NT2/D1 (cell line): ENCODE measurements around the gene TSHR.

Experiments
- DNase-seq: peaks from one replicate; pipeline ENCODE4 v3.0.0-alpha.2; 2011; ENCODE audit warnings: low read depth, low spot score
- H3K27me3 ChIP-seq: 2 replicates; pipeline ENCODE4 v1.6.0; 2011; ENCODE audit warnings: mild to moderate bottlenecking; ENCODE audit not compliant: insufficient read length, insufficient read depth
- H3K36me3 ChIP-seq: 2 replicates; pipeline ENCODE4 v1.6.1; 2011; ENCODE audit warnings: mild to moderate bottlenecking, low read length, mixed read lengths; ENCODE audit not compliant: insufficient read depth, insufficient read length
- H3K4me1 ChIP-seq: 2 replicates; pipeline ENCODE4 v1.5.1; 2011; ENCODE audit not compliant: insufficient read depth, insufficient read length
- H3K4me3 ChIP-seq: 2 replicates; pipeline ENCODE4 v1.5.1; 2011; ENCODE audit warnings: low read depth; ENCODE audit not compliant: insufficient read length
- H3K9ac ChIP-seq: 2 replicates; pipeline ENCODE4 v1.6.0; 2011; ENCODE audit warnings: low read depth; ENCODE audit not compliant: insufficient read length
- H3K9me3 ChIP-seq: 2 replicates; pipeline ENCODE4 v1.5.1; 2011; ENCODE audit warnings: mild to moderate bottlenecking, low read length; ENCODE audit not compliant: insufficient read depth
- SUZ12 ChIP-seq: IDR thresholded peaks from 2 replicates; pipeline ENCODE4 v1.6.1; 2011; ENCODE audit not compliant: insufficient read length, insufficient read depth; ENCODE audit errors: extremely low read depth
- YY1 ChIP-seq: IDR thresholded peaks from 2 replicates; pipeline ENCODE4 v1.6.1; 2011; ENCODE audit not compliant: insufficient read length, insufficient read depth
- ZNF274 ChIP-seq: IDR thresholded peaks from 2 replicates; pipeline ENCODE4 v1.6.1; 2011; ENCODE audit warnings: mild to moderate bottlenecking, low read depth, low read length

Gene TSHR

GRCh38 chr14:81062380-81062779, 107.0 kb downstream of the TSHR start:
- no peak overlapping the region for H3K9ac ChIP-seq
- no peak for DNase-seq
- H3K4me3 ChIP-seq = no peak overlapping the region
- no peaks in the 10 kb centered on the region for H3K4me1 ChIP-seq
- TF ChIP-seq SUZ12 = no peak
- H3K27me3 ChIP-seq = no peaks in the 10 kb centered on the region
- H3K9me3 ChIP-seq = no peaks in the 10 kb centered on the region
- H3K36me3 ChIP-seq = no peaks in the 10 kb centered on the region

GRCh38 chr14:81062816-81063215, 107.4 kb downstream of the TSHR start:
- Histone ChIP-seq H3K9me3 (no peaks in the 10 kb centered on the region), H3K36me3 (no peaks in the 10 kb centered on the region)
- no peak for DNase-seq

GRCh38 chr14:81066672-81067071, 111.3 kb downstream of the TSHR start:
- no peaks in the 10 kb centered on the region for H3K27me3 ChIP-seq
- no peaks in the 10 kb centered on the region for H3K36me3 ChIP-seq
- H3K9ac ChIP-seq = no peak overlapping the region
- TF ChIP-seq ZNF274 (no peak), SUZ12 (no peak), YY1 (no peak)
- DNase-seq = no peak
- H3K4me1 ChIP-seq = no peaks in the 10 kb centered on the region
- H3K4me3 ChIP-seq = no peak overlapping the region
- no peaks in the 10 kb centered on the region for H3K9me3 ChIP-seq

More at GRCh38 chr14:81062816-81063215, 107.4 kb downstream of the TSHR start:
- Histone ChIP-seq H3K4me1 (no peaks in the 10 kb centered on the region), H3K9ac (no peak overlapping the region), H3K27me3 (no peaks in the 10 kb centered on the region), H3K4me3 (no peak overlapping the region)
- TF ChIP-seq SUZ12 = no peak
- no peak for TF ChIP-seq YY1
- TF ChIP-seq ZNF274 = no peak

- Histone ChIP-seq H3K9me3 (0 out of 2 replicates have a peak, but pooled peaks cover 4% of the 10 kb centered on the region), H3K27me3 (no peaks in the 10 kb centered on the region), H3K36me3 (no peaks in the 10 kb centered on the region), H3K4me3 (no peak overlapping the region), H3K9ac (no peak overlapping the region), H3K4me1 (no peaks in the 10 kb centered on the region)
- DNase-seq = no peak
- TF ChIP-seq YY1 (no peak), ZNF274 (no peak), SUZ12 (no peak)
Measured at GRCh38 chr14:81067156-81067555, 111.7 kb downstream of the TSHR start.

- Histone ChIP-seq H3K9me3 (0 out of 2 replicates have a peak, but pooled peaks cover 5% of the 10 kb centered on the region), H3K4me3 (no peak overlapping the region), H3K36me3 (no peaks in the 10 kb centered on the region), H3K9ac (no peak overlapping the region), H3K4me1 (no peaks in the 10 kb centered on the region), H3K27me3 (no peaks in the 10 kb centered on the region)
- DNase-seq = no peak
- TF ChIP-seq SUZ12 (no peak), ZNF274 (no peak), YY1 (no peak)
Measured at GRCh38 chr14:81068176-81068782, 112.9 kb downstream of the TSHR start.

- H3K27me3 ChIP-seq = no peaks in the 10 kb centered on the region
- 0 out of 2 replicates have a peak, but pooled peaks cover 5% of the 10 kb centered on the region for H3K9me3 ChIP-seq
- H3K36me3 ChIP-seq = no peaks in the 10 kb centered on the region
- TF ChIP-seq YY1 (no peak), SUZ12 (no peak), ZNF274 (no peak)
- H3K4me1 ChIP-seq = no peaks in the 10 kb centered on the region
- no peak for DNase-seq
- H3K9ac ChIP-seq = no peak overlapping the region
- no peak overlapping the region for H3K4me3 ChIP-seq
Measured at GRCh38 chr14:81070511-81070910, 115.1 kb downstream of the TSHR start.

- H3K36me3 ChIP-seq = no peaks in the 10 kb centered on the region
- H3K4me3 ChIP-seq = no peak overlapping the region
- H3K27me3 ChIP-seq = no peaks in the 10 kb centered on the region
- no peaks in the 10 kb centered on the region for H3K4me1 ChIP-seq
- no peaks in the 10 kb centered on the region for H3K9me3 ChIP-seq
- H3K9ac ChIP-seq = no peak overlapping the region
- TF ChIP-seq ZNF274 (no peak), SUZ12 (no peak), YY1 (no peak)
- DNase-seq = no peak
Measured at GRCh38 chr14:81085596-81085995, 130.2 kb downstream of the TSHR start.

- H3K4me3 ChIP-seq = no peak overlapping the region
- TF ChIP-seq YY1 = no peak
- no peak for TF ChIP-seq SUZ12
- DNase-seq = no peak
- H3K4me1 ChIP-seq = no peaks in the 10 kb centered on the region
- no peaks in the 10 kb centered on the region for H3K27me3 ChIP-seq
- H3K36me3 ChIP-seq = no peaks in the 10 kb centered on the region
- H3K9me3 ChIP-seq = no peaks in the 10 kb centered on the region
- no peak overlapping the region for H3K9ac ChIP-seq
Measured at GRCh38 chr14:81087230-81087629, 131.8 kb downstream of the TSHR start.
